Colonic mucosa (tissue), 4 donors: ENCODE data around the gene ORC5. TPM values are rescaled to one million over a fixed set of nuclear protein-coding genes. Genes with fewer than 3 reads are reported as not detected.

Source experiments
- DNase-seq: peaks from one replicate; pipeline ENCODE4 v3.0.0-alpha.2; 2020
- H3K27ac ChIP-seq: fragments of 200-600 bp; one replicate; pipeline ENCODE4 v1.8.0; 2021
- H3K27me3 ChIP-seq: fragments of 200-600 bp; one replicate; pipeline ENCODE4 v1.8.0; 2021
- H3K36me3 ChIP-seq: fragments of 200-600 bp; one replicate; pipeline ENCODE4 v1.8.0; 2021
- H3K4me1 ChIP-seq: fragments of 200-600 bp; one replicate; pipeline ENCODE4 v1.8.0; 2021; ENCODE audit warnings: mild to moderate bottlenecking
- H3K4me3 ChIP-seq: fragments of 200-600 bp; one replicate; pipeline ENCODE4 v1.8.0; 2021
- H3K9ac ChIP-seq, 2 donors: one replicate each; pipeline ENCODE4 v1.7.0; 2013; ENCODE audit warnings: control low read depth in 2 of 2, low read depth in 2 of 2, low read length in 2 of 2
- H3K9me3 ChIP-seq: fragments of 200-600 bp; one replicate; pipeline ENCODE4 v1.8.0; 2021
- intact Hi-C: fragments of 100-400 bp; cut with DNase I; formaldehyde crosslinking; loops from one replicate; pipeline ENCODE4 v1.14.1; 2022
- total RNA-seq, 2 donors: library from RNA; stranded (reverse); fragmentation: NEBNext Ultra II Directional in 1 of 2; extraction: Animal tissue kit (Norgen Biotek cat#: 25700) in 1 of 2; gene quantifications; one replicate each; pipeline ENCODE4 v1.2.1, GENCODE V29; 2021
- TF ChIP-seq, protein P1 (sequence below): fragments of 200-600 bp; IDR thresholded peaks from one replicate; pipeline ENCODE4 v1.8.0; 2022; ENCODE audit warnings: antibody characterized with exemption, mild to moderate bottlenecking
- donor health status: healthy.
- donor health status: DM: no; HTN: no; CAD: no.
- donor health status: DM: no; HTN: no; CAD: no.

ORC5 gene
- total RNA-seq: 10 to 100 TPM; 13.9 to 18.9 TPM

GRCh38 chr7:104207731-104208420, at the start of gene ORC5:
Gene ORC5, minus strand, starts transcription at chr7:104208013. Its CDS starts 109 bp downstream, at chr7:104207904.
- Histone ChIP-seq H3K36me3 (no peaks in the 10 kb centered on the region), H3K4me1 (peaks cover 3% of the 10 kb centered on the region), H3K9me3 (no peaks in the 10 kb centered on the region), H3K27ac (peak within 1 kb of the TSS; percentile 63), H3K9ac (peak within 1 kb of the TSS; percentile 82 to 88), H3K4me3 (peak within 1 kb of the TSS; percentile 88), H3K27me3 (no peaks in the 10 kb centered on the region)
- TF ChIP-seq, protein P1, sequence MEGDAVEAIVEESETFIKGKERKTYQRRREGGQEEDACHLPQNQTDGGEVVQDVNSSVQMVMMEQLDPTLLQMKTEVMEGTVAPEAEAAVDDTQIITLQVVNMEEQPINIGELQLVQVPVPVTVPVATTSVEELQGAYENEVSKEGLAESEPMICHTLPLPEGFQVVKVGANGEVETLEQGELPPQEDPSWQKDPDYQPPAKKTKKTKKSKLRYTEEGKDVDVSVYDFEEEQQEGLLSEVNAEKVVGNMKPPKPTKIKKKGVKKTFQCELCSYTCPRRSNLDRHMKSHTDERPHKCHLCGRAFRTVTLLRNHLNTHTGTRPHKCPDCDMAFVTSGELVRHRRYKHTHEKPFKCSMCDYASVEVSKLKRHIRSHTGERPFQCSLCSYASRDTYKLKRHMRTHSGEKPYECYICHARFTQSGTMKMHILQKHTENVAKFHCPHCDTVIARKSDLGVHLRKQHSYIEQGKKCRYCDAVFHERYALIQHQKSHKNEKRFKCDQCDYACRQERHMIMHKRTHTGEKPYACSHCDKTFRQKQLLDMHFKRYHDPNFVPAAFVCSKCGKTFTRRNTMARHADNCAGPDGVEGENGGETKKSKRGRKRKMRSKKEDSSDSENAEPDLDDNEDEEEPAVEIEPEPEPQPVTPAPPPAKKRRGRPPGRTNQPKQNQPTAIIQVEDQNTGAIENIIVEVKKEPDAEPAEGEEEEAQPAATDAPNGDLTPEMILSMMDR: no peak
- intact Hi-C loops: no loop called here
- DNase-seq: peak; percentile 77

- Histone ChIP-seq H3K9ac (no peak overlapping the region), H3K36me3 (no peaks in the 10 kb centered on the region)
- intact Hi-C loops: no loop called here
Measured at GRCh38 chr7:104255616-104256015, 47.8 kb upstream of the ORC5 start.

DNA sequence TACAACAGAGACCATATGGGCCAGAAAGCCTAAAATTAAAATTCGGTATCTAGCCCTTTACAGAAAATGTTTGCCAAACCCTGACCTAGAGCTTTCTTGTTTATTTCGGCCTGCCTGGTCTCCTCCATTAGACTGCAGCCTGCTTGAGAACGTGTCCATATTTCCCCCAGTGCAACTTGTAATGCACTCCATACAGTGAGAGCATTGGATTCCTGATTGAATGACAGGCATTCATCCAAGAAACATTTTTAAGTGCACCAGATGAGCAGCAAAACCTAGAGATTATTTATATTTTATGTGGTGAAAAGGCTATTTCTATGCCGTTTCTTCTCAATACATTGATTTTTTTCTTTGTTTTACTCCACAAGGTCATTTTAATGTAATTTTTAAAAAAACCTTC, 47.4 kb upstream of the ORC5 start:
- Histone ChIP-seq H3K4me3 (no peak overlapping the region), H3K27ac (no peak overlapping the region), H3K9me3 (no peaks in the 10 kb centered on the region), H3K36me3 (no peaks in the 10 kb centered on the region), H3K9ac (no peak overlapping the region), H3K4me1 (no peaks in the 10 kb centered on the region), H3K27me3 (no peaks in the 10 kb centered on the region)
- intact Hi-C loops: no loop called here
- TF ChIP-seq, protein P1: no peak
- DNase-seq: no peak

More at GRCh38 chr7:104255616-104256015, 47.8 kb upstream of the ORC5 start:
- TF ChIP-seq, protein P1: no peak
- H3K27me3 ChIP-seq: no peaks in the 10 kb centered on the region
- no peak overlapping the region for H3K4me3 ChIP-seq
- DNase-seq: no peak
- H3K4me1 ChIP-seq: no peaks in the 10 kb centered on the region
- no peaks in the 10 kb centered on the region for H3K9me3 ChIP-seq
- H3K27ac ChIP-seq: no peak overlapping the region

GRCh38 chr7:104254696-104255095, 46.9 kb upstream of the ORC5 start:
- Histone ChIP-seq H3K27me3 (no peaks in the 10 kb centered on the region), H3K9me3 (no peaks in the 10 kb centered on the region), H3K9ac (no peak overlapping the region), H3K4me3 (no peak overlapping the region), H3K36me3 (no peaks in the 10 kb centered on the region), H3K27ac (no peak overlapping the region), H3K4me1 (no peaks in the 10 kb centered on the region)
- DNase-seq: no peak
- TF ChIP-seq, protein P1: no peak
- intact Hi-C loops: no loop called here

DNA sequence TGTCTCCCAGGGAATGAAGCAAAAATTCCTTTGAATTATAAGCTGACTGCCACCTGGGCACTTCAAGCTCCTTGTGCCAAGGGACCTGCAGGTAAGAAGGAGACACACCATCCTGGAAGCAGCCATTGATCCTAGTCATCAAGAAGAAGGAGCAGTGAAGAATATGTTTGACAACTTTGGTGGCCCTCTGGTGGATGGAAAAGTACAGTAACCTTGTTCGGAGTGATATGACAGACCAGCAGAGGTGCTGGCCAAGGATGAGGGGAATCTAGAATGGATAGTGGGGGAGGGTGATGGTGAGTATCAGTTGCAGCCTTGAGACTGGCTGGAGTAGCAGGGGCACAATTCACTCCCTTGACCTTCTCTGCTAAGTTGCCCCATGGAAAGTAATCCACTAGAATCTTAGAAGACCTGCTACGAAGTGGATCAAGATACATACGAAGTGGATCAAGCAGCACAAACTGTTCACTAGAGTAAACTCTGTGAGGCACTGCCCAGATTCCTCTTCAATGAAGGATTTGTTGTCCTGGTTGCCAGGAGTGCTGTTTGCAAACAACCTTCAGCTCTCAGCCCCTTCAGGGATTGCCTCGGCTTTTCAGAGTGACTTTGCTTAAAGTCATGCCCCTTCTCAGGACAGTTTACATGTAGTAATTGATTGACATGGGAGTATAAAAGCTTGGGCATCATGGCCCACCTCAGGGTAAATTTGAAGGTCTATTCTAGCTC, 44.8 kb upstream of the ORC5 start:
- H3K27me3 ChIP-seq: no peaks in the 10 kb centered on the region
- H3K9me3 ChIP-seq: no peaks in the 10 kb centered on the region
- TF ChIP-seq, protein P1: no peak
- H3K27ac ChIP-seq: no peak overlapping the region
- no peak overlapping the region for H3K9ac ChIP-seq
- DNase-seq: no peak
- H3K36me3 ChIP-seq: no peaks in the 10 kb centered on the region
- H3K4me3 ChIP-seq: no peak overlapping the region
- intact Hi-C loops: no loop called here
- H3K4me1 ChIP-seq: no peaks in the 10 kb centered on the region
